Stimulated activated CD8-positive, alpha-beta memory T cell treated with anti-CD3 and anti-CD28 coated beads, Interleukin-7, amount 100 ng/mL, for 24 hours (primary cell): Measurements from ENCODE around the gene STK36.

ENCODE experiments used
- DNase-seq: peaks from one replicate; pipeline ENCODE4 v3.0.0-alpha.2; 2020; ENCODE audit warnings: low read depth

STK36 gene, protein sequence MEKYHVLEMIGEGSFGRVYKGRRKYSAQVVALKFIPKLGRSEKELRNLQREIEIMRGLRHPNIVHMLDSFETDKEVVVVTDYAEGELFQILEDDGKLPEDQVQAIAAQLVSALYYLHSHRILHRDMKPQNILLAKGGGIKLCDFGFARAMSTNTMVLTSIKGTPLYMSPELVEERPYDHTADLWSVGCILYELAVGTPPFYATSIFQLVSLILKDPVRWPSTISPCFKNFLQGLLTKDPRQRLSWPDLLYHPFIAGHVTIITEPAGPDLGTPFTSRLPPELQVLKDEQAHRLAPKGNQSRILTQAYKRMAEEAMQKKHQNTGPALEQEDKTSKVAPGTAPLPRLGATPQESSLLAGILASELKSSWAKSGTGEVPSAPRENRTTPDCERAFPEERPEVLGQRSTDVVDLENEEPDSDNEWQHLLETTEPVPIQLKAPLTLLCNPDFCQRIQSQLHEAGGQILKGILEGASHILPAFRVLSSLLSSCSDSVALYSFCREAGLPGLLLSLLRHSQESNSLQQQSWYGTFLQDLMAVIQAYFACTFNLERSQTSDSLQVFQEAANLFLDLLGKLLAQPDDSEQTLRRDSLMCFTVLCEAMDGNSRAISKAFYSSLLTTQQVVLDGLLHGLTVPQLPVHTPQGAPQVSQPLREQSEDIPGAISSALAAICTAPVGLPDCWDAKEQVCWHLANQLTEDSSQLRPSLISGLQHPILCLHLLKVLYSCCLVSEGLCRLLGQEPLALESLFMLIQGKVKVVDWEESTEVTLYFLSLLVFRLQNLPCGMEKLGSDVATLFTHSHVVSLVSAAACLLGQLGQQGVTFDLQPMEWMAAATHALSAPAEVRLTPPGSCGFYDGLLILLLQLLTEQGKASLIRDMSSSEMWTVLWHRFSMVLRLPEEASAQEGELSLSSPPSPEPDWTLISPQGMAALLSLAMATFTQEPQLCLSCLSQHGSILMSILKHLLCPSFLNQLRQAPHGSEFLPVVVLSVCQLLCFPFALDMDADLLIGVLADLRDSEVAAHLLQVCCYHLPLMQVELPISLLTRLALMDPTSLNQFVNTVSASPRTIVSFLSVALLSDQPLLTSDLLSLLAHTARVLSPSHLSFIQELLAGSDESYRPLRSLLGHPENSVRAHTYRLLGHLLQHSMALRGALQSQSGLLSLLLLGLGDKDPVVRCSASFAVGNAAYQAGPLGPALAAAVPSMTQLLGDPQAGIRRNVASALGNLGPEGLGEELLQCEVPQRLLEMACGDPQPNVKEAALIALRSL (N-terminal part only)

DNA sequence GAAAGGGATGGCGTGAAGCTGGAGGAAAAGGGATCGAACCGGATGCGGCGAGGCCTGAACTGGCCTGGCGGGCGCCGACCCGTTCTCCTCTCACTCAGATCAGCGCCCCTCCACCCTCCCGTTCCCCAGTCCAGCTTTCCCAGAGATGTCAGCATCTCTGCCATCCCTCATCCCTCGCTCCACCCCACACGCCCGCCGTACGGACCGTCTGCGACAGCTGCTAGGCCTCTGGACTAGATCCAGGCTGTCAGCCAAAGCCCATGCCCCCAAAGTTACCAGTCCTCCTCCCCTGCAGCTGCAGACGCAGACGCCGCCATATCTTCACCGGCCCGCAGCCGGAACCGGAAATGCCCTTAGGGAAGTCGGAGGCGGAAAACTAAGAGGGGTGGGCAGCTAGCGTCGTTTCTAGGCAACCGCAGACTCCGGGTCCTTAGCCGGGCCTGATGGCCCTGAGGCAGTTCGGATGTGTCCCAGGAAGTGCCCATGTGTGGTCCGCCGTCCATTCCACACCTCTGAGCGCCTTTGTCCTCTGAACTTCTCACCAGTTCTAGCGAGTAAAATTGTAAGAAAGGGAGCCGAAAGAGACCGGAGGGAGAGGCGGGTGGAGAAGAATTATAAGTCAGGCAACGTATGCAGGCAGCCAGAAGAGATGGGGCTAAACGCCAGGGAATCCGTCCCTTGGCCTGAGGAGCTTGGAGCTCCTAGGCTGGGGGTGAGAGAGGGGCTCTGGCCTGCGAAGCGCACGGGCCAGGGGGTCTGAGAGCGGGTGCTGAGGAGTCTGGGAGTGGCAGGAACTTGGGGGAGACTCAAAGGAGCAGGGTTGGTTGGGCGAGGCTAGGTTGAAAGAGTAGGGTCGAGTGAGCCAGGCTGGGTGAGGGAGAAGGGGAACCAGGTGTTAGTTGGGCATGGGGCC, at the start of gene STK36, which contains the start of gene RNF25:
Gene STK36 (plus strand): TSS at position 433 of the 913 bp plus-strand sequence. CDS start 744 bp downstream, outside the sequence.
Gene RNF25 (minus strand): TSS at position 349 of the 913 bp plus-strand sequence. CDS start 32 bp downstream, at position 317.
- peak; percentile 62 for DNase-seq

DNA sequence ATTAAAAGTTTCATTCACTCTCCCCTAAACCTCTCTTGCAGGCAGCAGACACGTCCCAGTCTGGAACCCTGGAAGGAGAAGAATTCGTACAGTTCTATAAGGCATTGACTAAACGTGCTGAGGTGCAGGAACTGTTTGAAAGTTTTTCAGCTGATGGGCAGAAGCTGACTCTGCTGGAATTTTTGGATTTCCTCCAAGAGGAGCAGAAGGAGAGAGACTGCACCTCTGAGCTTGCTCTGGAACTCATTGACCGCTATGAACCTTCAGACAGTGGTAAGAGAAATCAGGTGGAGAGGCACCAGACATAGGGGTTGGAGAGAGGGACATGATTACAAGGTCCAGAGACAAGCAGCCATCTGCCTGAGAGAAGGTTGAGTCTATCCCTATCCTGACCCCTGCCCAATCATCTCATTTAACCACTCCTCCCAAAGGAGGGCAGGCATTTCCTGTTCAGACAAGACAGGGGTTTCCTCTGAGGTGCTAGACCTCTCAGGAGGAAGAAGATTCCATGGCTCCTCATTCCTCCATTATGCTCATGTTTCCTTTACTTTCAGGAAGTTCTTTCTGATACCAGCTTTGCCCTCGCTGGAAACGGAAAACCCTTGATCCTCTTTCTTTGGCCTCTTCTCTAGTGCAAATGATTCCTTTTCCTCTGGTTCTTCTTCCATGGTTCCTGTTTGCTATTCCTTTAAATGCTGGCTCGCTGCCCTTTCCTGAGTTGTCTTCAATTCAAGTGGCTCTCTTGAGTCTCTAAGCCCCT, 49.1 kb upstream of the STK36 start:
- DNase-seq = no peak

DNA sequence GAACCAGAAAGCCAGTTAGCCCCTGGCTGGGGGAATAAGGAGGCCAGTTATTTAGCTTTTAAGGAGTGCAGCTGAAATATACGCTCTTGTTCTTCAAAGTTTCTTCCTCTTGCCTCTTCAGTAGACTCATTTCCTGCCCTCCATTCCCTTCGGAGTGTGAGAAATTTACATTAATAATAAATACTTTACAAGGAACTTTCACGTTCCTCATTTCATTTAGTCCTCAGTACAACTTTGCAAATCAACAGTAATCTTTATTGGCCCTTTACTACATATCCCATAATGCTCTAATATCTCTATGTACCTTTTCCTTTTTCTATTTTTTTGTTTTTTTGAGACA, 48.5 kb upstream of the STK36 start:
- no peak for DNase-seq

DNA sequence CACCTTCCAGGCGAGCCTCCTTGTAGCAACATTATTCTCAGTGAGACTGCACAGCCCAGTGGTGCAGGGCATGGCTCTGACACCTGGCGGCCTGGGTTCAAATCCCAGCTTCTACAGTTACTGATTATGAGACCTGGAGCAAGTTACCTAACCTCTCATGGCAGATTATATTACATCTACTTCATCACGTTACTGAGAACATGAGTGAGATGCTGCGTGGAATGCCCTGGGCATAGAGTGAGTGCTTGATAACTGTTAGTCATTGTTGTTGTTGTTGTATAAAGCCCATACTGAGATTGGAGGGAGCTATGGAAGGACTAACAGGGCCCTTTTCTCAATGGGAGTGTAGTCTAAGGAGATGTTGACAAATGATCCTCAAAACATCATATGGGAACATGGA, 45.5 kb upstream of the STK36 start:
- no peak for DNase-seq

DNA sequence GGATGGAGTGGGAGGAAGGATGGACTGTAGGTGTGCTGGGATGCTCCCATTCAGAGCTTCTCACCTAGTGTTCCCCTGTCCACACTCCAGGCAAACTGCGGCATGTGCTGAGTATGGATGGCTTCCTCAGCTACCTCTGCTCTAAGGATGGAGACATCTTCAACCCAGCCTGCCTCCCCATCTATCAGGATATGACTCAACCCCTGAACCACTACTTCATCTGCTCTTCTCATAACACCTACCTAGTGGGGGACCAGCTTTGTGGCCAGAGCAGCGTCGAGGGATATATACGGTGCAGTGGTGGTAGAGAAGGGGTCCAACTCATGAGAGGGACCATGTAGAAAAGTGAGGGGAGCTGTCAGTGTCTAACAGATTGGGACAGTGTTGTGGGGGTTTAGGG, 43.9 kb upstream of the STK36 start:
- DNase-seq = no peak

DNA sequence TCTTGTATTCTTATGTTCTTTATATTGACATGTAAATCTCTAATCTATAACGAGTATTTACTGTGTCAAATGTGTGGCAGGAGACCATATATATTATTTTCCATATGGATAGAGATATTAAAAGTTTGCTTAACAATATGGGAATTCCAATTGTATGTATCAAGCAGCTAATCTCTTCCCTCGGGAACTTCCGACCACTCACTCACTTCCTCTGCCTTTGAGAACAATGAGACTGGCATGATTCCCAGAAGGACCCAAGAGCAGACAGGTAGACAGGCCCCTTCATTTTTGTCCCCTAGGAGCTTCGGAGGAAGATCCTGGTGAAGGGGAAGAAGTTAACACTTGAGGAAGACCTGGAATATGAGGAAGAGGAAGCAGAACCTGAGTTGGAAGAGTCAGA, 40.0 kb upstream of the STK36 start:
- no peak for DNase-seq

DNA sequence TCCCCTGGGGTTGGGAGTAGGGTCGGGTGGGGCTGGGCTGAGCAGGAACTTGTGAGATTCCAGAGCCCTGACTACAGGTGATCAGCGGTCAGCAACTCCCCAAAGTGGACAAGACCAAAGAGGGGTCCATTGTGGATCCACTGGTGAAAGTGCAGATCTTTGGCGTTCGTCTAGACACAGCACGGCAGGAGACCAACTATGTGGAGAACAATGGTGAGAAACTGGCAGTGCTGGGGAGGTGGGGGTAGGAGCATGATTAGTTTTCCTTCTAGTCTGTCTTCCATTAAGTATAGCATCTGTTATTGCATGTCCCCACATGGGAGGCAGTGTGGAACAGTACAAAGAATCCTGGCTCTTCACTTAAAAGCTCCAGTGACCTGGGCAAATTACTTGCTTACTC, 36.2 kb upstream of the STK36 start:
- DNase-seq = no peak

DNA sequence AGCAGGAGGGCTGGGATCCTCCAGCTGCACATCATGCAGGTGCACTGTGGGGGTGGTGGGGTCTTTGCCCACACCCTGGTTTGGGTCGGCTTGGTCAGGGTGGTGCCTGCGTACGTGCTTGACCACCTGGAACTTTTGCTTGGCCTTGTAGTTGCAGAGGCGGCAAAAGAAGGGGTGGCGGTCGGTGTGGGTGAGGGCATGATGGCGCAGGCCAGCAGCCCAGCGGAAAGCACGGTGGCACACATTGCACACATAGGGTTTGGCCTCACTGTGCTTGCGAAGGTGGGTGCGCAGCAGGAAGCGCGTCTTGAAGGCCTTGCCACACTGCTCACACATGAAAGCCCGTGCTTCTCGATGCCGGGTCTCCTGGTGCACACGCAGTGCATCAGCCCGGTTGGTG, 33.5 kb upstream of the STK36 start:
- no peak for DNase-seq

DNA sequence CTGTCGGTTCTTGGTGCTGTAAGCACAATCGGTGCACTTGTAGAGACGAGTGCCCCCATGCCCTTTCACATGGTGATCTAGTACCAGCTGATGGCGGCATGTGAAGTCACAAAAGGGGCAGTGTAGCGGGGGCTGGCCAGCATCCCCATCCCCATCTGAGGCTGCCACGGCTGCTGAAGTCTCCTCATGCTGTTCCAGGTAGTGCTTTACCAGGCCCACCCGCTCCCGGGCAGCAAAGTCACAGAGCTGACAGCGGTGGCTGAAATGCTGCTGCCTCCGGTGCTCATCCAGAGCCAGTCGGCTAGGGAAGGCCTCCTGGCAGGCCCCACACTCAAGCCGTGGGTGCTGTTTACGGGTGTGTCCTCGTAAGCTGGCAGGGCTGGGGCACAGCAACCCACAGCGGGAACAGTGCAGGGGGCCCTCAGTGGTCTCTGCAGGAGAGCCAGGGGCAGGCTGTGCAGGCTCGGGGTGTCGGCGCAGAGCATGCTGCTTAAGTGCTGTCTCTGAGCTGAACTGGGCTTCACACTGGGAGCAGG, 29.7 kb upstream of the STK36 start:
- DNase-seq = no peak

DNA sequence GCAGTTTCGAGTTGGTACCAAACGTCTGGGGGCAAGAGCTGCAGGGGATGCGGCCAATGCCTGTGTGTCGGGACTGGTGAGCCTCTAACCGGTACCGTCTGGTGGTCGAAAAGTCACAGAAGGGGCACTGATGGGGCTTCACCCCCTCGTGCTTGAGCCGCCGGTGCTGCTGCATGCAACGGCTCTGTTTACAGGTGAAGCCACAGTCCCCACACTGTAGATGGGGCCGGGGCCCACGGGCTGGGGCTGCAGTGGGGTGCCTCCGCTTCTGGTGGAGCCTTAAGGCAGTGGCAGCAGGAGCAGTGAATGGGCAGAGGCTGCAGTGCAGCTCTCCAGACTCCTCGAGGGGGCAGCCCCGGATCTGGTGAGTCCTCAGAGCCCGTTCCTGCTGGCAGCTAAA, 29.1 kb upstream of the STK36 start:
- no peak for DNase-seq

DNA sequence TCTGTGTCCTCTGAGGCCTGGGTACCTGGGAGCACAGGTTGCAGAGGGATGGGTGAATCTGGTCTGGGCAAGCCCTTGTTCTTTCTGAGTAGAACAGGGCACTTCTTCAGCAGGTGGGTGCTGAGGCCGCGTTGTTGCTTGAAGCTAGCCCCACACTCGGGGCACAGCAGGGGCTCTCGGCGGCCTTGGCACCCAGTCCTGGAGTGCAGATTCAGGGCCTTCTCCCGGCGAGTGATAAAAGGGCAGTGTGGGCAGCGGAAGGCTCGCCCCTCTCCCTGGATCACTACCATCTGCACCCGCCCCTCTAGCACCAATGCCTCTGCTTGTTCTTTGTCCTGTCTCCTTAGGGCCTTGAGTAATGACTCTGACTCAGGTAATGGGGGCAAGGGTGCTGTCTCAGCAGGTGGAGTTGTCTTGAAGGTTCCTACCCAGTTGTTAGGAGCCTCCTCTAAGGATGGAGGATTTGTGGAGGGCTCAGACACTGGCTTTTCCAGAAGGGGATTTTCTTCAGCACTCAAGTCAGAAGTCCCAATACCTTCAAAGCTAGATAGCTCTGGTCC, 28.1 kb upstream of the STK36 start:
- no peak for DNase-seq

DNA sequence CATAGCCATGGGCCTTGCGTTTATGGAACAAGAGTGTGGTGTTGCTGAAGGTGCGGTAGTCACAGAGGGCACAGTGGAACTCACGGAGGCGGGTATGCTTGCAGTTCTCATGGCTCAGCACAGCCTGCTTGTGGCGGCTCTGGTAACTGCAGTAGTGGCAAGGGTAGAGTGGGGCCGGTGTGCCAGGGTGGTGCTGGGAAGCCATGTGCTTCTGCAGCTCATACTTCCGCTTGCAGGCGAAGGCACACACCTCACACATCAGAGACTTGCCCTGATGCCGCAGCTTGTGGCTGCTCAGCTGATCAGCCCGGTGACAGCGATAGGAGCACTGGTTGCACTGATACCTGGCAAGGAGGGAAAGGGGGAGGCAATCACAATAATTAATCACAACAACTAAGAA, 27.2 kb upstream of the STK36 start:
- DNase-seq = no peak

DNA sequence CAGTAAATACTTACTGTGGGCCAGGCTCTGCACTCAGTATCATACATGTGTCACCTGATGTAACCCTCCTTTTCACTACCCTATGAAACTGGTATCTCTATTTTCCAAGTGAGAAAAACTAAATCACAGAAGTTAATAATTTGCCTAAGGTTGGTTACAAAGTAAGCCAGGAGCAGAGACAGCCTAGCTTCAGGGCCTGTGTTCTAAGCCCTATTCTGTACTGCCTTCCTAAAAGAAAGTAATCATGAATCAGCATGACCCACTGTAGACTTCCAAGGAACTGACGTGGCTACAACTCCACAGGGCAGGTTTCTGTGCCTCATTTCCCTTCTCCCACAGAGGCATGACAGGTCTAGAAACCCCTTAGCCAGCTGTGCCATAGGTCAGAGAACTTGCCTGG, 26.8 kb upstream of the STK36 start:
- no peak for DNase-seq

DNA sequence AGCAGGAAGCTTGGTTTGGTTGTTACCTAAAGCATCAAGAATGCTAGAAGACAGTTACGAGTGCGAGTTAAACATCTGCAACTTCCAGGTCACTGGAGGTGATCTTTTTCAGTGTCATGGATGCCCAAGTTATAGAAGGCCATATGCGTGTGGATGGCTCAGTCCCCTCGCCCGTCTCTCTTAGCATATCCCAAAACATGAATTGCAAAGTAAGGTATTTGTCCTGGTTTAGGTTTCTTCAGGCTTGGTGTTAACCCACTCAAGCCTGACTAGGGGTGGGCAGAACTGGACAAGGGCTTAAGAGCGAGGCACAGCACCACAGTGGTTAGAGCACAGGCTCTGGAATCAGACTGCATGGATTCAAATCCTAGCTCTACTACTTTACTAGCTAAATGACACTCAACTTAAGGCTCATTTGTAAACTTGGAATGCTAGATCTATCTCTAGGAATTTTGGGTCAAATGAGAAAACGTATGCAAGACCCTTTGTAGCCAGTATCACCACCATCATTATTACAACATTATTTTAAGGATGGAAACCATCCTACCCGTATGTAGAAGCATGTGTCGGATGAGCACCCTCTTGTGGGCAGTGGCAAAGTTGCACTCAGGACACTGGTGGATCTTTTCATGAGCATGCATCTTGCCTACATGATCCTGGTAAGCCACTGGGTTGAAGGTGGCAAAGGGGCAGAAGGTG, 23.6 kb upstream of the STK36 start:
- peak; percentile 23 for DNase-seq

DNA sequence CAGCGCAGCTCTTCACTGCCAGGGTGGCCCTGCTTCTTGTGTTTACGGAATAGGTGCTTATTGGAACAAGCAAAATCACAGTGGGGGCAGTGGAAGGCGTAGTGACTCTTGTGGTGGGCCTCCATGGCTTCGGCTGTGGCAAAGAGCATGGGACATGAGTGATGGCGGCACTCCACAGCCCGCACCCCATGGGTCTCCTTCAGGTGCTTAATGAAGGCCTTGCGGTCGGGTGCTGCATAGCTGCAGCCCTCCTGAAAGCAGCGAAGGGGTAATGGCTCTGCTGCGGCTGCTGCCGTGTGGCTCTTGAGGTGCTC, 23.1 kb upstream of the STK36 start:
- no peak for DNase-seq

DNA sequence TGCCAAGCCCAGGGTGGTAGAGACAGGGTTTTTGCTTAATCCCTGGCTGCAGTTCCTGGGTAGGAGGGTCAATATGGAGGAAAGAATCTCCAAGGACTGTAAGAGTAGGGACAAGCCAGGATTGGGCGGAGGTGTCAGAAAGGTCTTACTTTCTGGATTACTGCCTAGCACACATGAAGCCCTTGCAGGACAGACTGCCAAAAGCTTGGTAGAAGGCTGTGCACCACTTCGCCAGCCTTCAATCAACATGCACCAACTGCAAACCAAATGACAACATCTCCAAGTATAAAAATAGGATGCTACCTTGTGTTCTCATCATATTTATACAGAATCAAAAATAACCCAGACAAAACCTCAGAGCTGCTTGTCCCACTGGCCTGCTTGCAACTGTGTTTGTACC, 16.1 kb upstream of the STK36 start:
- DNase-seq = no peak

DNA sequence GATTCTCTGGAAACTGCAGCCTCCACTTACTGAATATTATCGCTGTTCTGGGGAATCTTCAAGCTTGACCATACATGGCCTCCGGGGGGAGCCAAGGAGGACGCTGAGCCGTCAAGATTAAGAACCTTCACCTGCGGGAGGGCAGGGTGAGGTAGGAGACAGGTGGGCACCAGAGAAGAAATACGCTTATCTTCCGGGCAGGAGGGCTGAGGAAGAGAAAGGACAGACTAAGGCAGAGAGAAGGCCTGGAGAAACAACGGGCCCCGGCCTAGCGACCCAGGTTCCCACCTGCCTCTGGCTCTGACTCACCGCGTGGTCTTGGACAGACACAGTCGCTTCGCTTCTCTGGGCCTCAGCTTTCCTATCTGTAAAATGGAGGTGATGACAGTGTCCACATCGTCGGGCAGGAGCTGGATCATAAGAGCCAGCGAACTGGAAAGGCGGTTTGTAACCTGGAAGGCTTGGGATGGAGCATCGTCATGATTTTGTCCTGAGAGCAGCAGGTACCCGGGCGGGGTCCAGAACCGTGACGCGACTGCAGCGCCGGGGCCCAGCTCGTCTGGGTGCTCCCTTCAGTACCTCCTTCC, 13.1 kb upstream of the STK36 start:
- DNase-seq = peak; percentile 12

DNA sequence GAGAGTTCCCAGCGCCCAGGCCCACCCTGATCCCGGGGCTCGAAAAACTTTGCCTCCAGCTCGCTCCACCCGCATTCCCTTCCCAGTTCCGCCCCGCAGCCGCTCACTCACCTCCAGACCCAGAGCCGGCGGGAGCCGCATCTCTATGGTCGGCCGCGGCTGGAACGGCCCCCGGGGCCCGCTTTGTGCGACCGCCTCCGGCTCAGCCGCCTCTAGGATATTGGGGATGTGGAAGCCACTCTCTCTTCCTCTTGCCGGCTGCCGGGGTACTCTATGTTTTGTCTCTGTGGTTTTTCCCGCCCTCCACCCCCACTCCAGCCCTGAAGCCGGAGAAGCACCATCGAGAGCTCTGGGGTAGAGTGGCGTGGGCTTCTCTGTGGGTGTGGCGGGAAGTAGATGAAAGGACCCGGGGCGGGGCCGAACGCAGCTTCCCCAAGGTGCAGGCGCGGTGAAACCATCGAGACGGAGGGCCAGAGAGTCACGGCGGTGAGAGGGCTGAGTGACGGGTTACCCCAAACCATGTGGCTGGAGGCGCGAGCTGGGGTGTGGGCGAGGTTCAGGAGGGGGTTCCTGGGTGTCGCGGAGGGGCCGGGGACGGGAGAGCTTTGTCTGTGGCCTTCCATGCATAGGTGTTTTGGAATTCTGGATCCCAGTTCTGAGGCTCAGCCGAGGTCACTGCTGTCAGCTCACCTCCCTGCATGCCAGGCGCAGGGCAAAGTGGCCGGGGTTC, 12.5 kb upstream of the STK36 start, which contains the start of the genes BCS1L and ZNF142:
Gene BCS1L (plus strand): TSS at position 426 of the 730 bp plus-strand sequence. CDS start 1,305 bp downstream, outside the sequence.
Gene ZNF142 (minus strand): TSS at position 366 of the 730 bp plus-strand sequence. CDS start 3,194 bp downstream, outside the sequence.
- peak; percentile 90 for DNase-seq
